IPS-18c (cell line): ENCODE data around the gene DCC.
A peak's percentile ranks its signal among the peaks of the same experiment; 100 is the strongest.

Source experiments
- H3K4me3 ChIP-seq: 2 replicates; pipeline ENCODE4 v1.7.0; 2013; ENCODE audit warnings: low read depth, mild to moderate bottlenecking, low read length, moderate library complexity; ENCODE audit not compliant: insufficient read depth
- H3K9me3 ChIP-seq: one replicate; pipeline ENCODE4 v1.6.1; 2013; ENCODE audit warnings: mild to moderate bottlenecking, low read length, moderate library complexity; ENCODE audit not compliant: control insufficient read depth, insufficient read depth

DCC gene, protein sequence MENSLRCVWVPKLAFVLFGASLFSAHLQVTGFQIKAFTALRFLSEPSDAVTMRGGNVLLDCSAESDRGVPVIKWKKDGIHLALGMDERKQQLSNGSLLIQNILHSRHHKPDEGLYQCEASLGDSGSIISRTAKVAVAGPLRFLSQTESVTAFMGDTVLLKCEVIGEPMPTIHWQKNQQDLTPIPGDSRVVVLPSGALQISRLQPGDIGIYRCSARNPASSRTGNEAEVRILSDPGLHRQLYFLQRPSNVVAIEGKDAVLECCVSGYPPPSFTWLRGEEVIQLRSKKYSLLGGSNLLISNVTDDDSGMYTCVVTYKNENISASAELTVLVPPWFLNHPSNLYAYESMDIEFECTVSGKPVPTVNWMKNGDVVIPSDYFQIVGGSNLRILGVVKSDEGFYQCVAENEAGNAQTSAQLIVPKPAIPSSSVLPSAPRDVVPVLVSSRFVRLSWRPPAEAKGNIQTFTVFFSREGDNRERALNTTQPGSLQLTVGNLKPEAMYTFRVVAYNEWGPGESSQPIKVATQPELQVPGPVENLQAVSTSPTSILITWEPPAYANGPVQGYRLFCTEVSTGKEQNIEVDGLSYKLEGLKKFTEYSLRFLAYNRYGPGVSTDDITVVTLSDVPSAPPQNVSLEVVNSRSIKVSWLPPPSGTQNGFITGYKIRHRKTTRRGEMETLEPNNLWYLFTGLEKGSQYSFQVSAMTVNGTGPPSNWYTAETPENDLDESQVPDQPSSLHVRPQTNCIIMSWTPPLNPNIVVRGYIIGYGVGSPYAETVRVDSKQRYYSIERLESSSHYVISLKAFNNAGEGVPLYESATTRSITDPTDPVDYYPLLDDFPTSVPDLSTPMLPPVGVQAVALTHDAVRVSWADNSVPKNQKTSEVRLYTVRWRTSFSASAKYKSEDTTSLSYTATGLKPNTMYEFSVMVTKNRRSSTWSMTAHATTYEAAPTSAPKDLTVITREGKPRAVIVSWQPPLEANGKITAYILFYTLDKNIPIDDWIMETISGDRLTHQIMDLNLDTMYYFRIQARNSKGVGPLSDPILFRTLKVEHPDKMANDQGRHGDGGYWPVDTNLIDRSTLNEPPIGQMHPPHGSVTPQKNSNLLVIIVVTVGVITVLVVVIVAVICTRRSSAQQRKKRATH (N-terminal part only)

DNA sequence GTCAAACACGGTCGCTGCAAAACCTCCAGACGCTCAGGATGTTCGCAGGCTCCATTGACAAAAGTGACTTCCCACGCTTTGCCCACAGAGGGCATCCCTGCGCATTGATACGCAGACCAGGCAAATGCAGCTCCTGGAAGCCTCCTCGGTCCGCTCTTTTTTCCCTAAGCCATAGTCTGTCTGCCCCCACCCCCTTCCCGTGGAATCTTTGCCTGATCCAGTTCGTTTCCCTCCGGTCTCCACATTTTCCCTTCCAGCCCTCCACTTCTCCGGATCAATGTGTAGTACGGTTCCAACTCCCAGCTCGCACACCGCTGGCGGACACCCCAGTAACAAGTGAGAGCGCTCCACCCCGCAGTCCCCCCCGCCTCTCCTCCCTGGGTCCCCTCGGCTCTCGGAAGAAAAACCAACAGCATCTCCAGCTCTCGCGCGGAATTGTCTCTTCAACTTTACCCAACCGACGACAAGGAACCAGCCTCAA lies at the start of gene DCC:
Gene DCC, plus strand, starts transcription at position 307 of the 481 bp plus-strand sequence. CDS start 591 bp downstream, outside the sequence.
- peak within 1 kb of the TSS; percentile 60 for H3K4me3 ChIP-seq
- no peaks in the 10 kb centered on the region for H3K9me3 ChIP-seq

DNA sequence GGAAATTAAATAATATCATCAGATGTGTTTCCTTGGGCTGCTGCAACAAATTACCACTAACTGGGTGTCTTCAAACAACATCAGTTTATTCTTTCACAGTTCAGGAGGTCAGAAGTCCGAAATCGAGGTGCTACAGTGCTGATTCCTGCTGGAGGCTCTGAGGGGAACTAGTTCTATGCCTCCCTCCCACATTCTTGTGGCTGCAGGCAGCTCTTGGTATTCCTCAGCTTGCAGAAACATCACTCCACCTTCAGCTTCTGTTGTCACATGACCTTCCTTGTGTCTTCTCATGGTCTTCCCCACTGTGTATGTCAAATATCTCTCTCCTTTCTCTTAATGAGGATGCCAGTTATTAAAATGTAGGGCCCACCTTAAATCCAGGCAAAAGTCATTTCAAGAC lies 29.3 kb upstream of the DCC start:
- Histone ChIP-seq H3K9me3 (no peaks in the 10 kb centered on the region), H3K4me3 (no peak overlapping the region)

DNA sequence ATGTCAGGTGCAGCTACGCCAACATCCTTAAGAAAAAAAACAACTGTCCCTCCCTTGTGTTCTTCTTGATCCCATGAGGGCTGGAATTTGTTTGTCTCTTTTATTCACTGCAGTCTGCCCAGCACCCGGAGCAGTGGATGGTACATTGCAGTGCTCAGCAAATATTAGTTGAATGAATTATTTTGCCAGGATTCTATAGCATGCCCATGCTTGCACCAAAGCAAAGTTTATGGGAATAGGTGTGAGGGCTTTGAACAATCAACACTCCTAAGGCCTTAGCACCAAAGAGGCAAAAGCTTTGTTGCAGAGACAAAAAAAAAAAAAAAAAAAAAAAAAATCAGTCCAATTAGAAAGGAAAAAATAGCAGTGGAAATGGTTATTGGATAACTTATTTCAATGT lies 28.7 kb upstream of the DCC start:
- H3K9me3 ChIP-seq = no peaks in the 10 kb centered on the region
- H3K4me3 ChIP-seq = no peak overlapping the region

DNA sequence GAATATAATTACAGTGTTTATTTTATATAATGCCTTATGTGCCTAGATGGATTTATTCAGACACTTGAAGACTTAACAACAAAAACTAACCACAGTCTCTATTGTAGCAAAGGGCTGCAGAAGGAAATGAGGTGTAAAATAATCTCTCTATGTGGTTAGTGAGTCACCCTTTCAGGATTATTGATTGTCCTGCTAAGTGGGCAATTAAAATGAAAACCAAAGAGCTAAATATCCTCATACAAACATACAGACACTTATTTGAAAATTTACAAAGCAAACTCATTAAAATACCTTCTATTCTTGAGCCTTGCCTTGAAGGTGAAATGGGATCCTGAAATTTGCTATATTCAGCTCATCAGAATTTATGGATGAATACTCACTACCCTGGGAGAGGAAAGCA lies 27.7 kb upstream of the DCC start:
- no peaks in the 10 kb centered on the region for H3K9me3 ChIP-seq
- no peak overlapping the region for H3K4me3 ChIP-seq

DNA sequence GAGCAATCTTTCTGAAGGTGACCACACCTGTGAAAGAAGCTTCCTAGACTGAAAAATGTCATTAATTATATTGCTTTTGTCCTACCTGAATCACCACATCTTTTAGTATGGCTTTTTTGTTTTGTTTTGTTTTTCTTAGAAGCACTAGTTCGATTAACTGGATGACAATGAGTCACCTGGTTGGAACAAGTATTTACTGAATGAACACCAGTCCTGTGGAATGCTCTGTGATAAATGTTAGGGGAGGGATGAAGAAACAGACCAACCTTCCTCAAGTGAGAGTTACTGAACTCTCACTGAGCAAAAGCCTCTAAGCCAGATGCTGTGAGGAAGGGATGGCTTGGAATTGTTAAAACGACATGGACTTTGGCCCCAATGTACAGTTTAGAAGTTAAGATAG lies 26.8 kb upstream of the DCC start:
- Histone ChIP-seq H3K9me3 (no peaks in the 10 kb centered on the region), H3K4me3 (no peak overlapping the region)

DNA sequence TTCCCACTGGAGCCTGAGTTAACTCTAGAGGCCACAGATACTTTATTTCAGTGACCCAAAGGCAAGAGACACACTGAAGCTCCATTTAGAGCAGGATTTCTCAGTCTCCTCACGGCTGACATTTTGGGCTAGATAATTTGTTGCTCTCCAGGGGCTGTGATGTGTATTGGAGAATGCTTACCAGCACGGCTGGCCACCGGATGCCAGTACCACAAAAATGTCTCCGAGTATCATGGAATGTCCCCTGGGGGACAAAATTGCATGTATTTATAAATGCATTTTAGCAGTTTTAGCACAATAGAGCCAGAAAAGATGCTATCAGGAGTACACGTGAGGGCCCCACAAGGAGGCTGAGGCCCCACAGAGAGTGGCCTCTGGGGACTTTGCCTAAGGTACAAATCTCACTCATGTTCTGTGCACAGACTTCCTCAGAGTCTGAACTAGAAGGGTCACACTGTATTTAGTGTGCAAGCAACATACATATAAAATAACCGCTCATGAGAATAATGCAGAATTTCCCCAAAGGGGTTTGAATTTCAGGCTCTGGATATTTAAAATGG lies 20.5 kb upstream of the DCC start:
- H3K9me3 ChIP-seq = no peaks in the 10 kb centered on the region
- no peak overlapping the region for H3K4me3 ChIP-seq

DNA sequence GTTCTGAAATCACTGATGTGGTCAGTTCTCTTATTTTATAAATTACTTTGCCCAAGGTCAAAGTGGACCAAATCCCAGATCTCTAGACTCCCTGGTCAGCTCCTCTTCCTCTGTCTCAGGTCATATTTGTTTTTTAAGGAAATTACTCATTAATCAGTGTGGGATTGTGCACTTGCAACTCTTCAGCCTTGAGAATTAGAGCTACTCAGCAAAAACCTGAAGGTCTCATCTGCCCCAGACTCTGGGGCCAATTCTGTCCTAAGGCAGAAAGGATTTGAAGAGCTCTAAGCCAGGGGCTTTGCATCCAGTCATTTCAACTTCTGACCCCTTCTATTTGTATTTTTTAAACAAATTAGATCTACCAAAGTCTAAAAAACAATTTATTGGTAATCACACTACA lies 17.7 kb upstream of the DCC start:
- Histone ChIP-seq H3K9me3 (no peaks in the 10 kb centered on the region), H3K4me3 (no peak overlapping the region)

DNA sequence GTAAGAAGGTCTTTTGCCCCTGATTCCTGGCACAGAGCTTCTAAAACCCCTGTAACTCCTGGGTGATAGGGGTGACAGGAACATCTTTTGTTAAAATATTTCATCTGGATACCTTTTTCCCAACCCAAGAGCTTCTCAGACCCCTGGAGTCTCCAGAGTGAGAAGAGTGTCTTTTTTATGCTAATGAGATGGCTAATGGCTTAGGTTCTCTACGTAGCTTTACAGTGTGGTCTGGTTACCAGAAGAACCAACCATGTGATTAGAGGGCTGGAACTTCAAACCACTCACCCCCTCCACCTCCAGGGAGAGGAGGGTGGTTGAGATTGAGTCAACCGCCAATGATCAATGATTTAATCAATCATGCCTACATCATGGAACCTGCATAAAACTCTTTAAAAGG lies 16.2 kb upstream of the DCC start:
- H3K4me3 ChIP-seq = no peak overlapping the region
- H3K9me3 ChIP-seq = no peaks in the 10 kb centered on the region

DNA sequence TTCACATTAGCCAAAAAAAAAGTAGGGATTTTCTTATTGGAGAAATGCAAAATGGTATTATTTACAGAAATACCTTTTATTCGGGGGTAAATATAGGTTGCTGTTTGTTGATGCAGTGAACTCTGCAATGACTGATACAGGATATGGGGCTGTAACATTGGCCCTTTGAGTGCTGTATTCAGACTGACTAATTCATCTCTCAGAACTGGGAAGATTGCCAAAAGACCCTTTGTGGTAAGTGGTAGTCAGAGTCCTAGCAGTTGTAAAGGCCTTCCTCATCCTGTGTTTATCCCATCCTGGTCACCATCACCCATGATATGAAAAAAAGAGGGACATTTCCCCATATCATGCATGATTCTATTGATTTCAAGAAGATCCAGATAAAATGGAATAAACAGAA lies 14.0 kb upstream of the DCC start:
- Histone ChIP-seq H3K9me3 (no peaks in the 10 kb centered on the region), H3K4me3 (no peak overlapping the region)

DNA sequence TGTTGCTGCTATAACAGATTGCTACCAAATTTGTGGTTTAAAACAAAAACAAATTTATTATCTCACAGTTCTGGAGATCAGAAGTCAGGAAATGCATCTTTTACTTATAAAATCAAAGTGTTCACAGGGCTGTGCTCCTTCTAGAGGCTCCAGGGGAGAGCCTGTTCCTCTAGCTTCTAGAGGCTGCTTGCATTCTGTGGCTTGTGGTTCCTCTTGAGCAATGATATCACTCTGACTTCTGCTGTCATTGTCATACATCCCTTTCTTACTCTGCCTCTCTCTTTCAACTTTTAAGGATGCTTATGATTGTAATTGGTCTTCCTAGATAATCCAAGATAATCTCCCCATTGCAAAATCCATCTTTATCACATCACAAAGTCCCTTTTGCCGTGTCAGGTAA lies 6.1 kb upstream of the DCC start:
- no peak overlapping the region for H3K4me3 ChIP-seq
- no peaks in the 10 kb centered on the region for H3K9me3 ChIP-seq

DNA sequence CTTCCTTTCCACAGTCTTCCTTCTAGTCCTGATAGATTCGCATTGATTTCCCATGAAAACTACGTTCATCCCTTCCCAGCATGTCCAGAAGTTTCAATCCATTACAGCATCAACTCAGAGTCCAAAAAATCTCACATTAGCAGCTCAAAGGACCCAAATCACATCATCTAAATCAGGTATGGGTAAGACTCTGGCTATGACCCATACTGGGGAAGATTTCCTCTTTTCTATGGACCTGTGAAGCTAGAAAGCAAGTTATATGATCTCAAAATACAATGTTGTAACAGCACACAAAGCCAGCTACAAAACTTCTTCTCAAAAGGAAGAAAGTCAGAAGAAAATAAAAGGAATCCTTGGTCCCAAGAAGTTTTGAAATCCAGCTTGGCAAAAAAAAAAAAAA lies 5.7 kb upstream of the DCC start:
- no peaks in the 10 kb centered on the region for H3K9me3 ChIP-seq
- no peak overlapping the region for H3K4me3 ChIP-seq

DNA sequence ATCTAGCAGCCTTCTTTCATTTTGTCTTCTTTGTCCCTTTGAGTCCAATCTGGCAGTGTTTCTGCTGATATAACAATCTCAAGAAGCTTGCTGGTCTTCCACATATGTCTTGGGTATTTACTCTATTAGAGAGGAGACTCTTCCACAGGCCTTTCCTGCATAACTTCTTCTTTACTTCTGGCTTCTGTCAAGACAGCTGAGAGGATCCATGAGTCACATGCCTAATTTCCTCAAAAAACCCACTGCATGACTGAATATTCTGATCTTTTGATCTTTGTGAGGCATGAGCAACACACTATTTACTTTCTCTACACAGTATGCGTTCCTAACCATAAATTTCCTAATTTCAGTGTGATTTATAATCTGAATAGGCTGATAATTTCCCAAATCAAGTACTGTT lies 5.1 kb upstream of the DCC start:
- no peaks in the 10 kb centered on the region for H3K9me3 ChIP-seq
- no peak overlapping the region for H3K4me3 ChIP-seq

DNA sequence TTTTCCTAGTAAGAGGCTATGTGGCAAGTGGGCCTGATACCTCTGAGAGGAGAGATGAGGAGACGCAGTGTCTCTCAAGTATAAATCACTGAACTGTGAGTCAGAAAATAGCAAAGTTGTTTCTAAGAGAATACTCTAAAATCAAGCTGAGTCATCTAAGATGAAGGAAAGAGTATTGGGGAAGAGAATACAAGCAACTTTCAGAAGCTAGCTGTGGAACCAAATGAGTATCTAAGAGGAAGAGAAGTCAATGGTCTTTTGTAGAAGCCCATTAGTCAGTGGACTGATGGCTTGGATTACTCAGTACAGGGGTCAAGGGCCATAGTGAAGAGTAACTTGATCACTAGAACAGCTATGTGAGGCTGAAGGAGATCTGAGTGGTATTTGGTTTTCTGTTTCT lies 2.7 kb upstream of the DCC start:
- no peak overlapping the region for H3K4me3 ChIP-seq
- H3K9me3 ChIP-seq = no peaks in the 10 kb centered on the region

DNA sequence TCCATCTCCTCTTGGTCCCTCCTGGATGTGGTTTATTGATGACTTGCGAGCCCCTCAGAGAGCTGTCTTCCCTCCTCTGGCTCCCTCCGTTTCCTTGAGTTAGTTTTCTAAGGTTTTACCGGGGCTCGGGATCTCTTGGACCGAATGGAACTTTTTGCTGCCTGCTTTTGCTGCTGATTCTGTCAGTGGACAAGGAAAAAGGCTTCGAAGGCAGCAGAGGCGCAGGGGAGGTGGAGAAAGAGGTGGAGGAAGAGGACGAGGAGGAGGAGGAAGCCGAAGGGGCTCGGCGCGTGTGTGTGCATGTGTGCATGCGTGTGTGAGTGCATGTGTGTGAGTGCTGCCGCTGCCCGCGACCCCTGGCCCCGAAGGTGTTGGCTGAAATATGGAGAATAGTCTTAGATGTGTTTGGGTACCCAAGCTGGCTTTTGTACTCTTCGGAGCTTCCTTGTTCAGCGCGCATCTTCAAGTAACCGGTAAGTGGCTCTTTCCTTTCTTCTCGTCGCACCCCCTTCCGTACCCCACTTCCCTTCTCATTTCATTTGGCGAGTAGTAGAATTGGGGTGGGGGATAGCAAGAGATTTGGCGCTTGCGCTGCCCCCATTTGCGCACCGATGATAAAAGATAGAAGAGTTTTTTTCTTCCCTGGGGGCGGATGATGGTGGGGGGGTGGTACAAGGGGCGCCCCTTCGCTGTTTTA lies 557 bp downstream of the DCC start:
- Histone ChIP-seq H3K4me3 (peak overlapping the region; percentile 60), H3K9me3 (no peaks in the 10 kb centered on the region)

DNA sequence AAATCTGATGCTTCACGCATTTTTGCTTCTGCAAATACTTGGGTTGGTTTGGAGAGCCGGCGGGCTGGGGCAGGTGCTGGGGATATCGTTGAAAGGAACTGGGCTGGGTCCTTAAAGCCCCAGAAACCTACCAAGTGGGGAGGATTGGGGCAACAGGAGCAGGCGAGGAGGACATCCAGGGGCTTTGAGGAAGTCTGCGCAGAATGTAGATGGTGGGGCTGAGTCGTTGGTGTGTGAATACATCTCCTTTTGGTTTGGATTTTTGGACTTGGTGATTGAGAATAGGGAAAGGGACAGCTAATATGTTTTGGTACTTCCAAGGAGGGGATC lies 1.1 kb downstream of the DCC start:
- peak overlapping the region; percentile 60 for H3K4me3 ChIP-seq
- no peaks in the 10 kb centered on the region for H3K9me3 ChIP-seq

DNA sequence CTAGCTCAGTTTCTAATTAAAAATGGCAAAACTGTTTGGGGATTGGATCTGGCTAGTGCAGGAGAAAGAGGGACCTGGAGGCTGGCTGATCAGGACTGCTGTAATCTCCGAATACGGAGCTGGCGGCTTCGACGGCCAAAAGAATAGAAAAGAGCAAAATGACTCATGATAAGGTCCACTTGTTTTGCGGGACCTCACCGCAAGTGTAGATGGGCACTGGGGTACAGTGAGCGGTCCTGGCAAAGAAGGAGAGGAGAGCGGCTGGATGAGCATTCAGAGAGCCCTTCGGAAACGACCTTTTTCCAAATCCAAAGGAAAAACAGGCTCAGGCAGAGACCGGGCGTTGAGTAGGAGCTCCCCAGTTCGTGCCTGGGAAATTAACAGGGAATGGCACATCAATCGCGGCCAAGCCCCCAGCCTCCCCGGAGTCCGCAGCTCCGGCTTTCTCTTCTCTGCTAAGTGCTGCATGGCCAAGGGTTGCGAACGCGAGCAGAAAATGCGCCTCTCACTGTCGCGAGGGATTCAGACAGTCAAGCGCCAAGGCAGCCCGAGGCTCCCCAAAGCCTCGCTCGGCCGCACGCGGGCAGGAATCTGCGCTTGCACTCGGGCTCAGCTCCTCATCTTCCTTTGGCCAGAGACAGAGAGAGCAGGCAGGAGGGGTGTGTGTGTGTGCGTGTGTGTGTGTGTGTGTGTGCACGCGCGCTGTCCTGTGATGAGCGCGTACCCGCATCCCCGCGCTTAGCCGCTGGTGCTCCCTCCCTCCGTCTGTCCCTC lies 1.8 kb downstream of the DCC start:
- H3K9me3 ChIP-seq = no peaks in the 10 kb centered on the region
- H3K4me3 ChIP-seq = peak overlapping the region; percentile 60
